ENCODE data around the gene MACROD1.

The MACROD1 gene

GRCh38 chr11:64070314-64070681, 95.6 kb downstream of the MACROD1 start:
- no peak overlapping the region for H4K91ac ChIP-seq (ENCODE audit: low read depth, low read length)
- no peak overlapping the region for H4K12ac ChIP-seq (ENCODE audit: low read depth, low read length)
- no peaks in the 10 kb centered on the region for H3K27me3 ChIP-seq (ENCODE audit: insufficient read depth, low read length)
- no peak overlapping the region for H2AFZ ChIP-seq (ENCODE audit: insufficient read depth, low read length, poor library complexity)
- no peak overlapping the region for H2AK5ac ChIP-seq (ENCODE audit: low read length)
- H3K36me3 ChIP-seq (ENCODE audit: control insufficient read depth in 1 of 2, insufficient read depth in 2 of 2, low read length in 2 of 2), result no peaks in the 10 kb centered on the region
- no peak overlapping the region for H3K4me3 ChIP-seq (ENCODE audit: low read depth, low read length)
- no peak overlapping the region for H2BK12ac ChIP-seq (ENCODE audit: low read length)
- DNase-seq, result no peak
- no peak overlapping the region for H2BK5ac ChIP-seq (ENCODE audit: low read depth, low read length, poor library complexity)
- no peak overlapping the region for H3K18ac ChIP-seq (ENCODE audit: low read length)
- H3K9ac ChIP-seq (ENCODE audit: low read length), result no peak overlapping the region
- no peak overlapping the region for H3K4ac ChIP-seq (ENCODE audit: low read depth, low read length)
- H3K79me1 ChIP-seq (ENCODE audit: low read length), result no peaks in the 10 kb centered on the region
- no peak overlapping the region for H3K27ac ChIP-seq (ENCODE audit: low read depth, low read length)
- peaks cover 5 to 6% of the 10 kb centered on the region in 2 experiments for H3K4me1 ChIP-seq (ENCODE audit: control insufficient read depth in 1 of 2, insufficient read depth in 2 of 2, low read length in 2 of 2)
- no peak overlapping the region for H2BK120ac ChIP-seq (ENCODE audit: insufficient read depth, low read length, poor library complexity)
- H3K4me2 ChIP-seq (ENCODE audit: low read length), result no peak overlapping the region
- H4K8ac ChIP-seq (ENCODE audit: low read depth, low read length), result no peak overlapping the region
- no peak overlapping the region for H3K14ac ChIP-seq (ENCODE audit: low read length)
- H3K79me2 ChIP-seq (ENCODE audit: control insufficient read depth, insufficient read depth, low read length, poor library complexity), result no peaks in the 10 kb centered on the region
- H3K23ac ChIP-seq (ENCODE audit: low read length), result no peak overlapping the region
- no CpG with 5 or more reads among the region's 12 CpGs for WGBS (ENCODE audit: extremely low coverage, insufficient coverage, insufficient read length)
- no peaks in the 10 kb centered on the region for H3K9me3 ChIP-seq (ENCODE audit: insufficient read depth, low read depth, low read length)

GRCh38 chr11:64069401-64070313, 96.3 kb downstream of the MACROD1 start:
- Histone ChIP-seq H3K4me3 (ENCODE audit: low read depth, low read length) (no peak overlapping the region), H4K8ac (ENCODE audit: low read depth, low read length) (no peak overlapping the region), H3K9ac (ENCODE audit: low read length) (no peak overlapping the region), H4K12ac (ENCODE audit: low read depth, low read length) (no peak overlapping the region), H3K18ac (ENCODE audit: low read length) (no peak overlapping the region), H3K4me1 (ENCODE audit: control insufficient read depth in 1 of 2, insufficient read depth in 2 of 2, low read length in 2 of 2) (peaks cover 5 to 6% of the 10 kb centered on the region in 2 experiments), H4K91ac (ENCODE audit: low read depth, low read length) (no peak overlapping the region), H3K23ac (ENCODE audit: low read length) (no peak overlapping the region), H3K79me1 (ENCODE audit: low read length) (no peaks in the 10 kb centered on the region), H2AFZ (ENCODE audit: insufficient read depth, low read length, poor library complexity) (no peak overlapping the region), H3K14ac (ENCODE audit: low read length) (no peak overlapping the region), H3K27ac (ENCODE audit: low read depth, low read length) (no peak overlapping the region), H3K4me2 (ENCODE audit: low read length) (no peak overlapping the region), H3K36me3 (ENCODE audit: control insufficient read depth in 1 of 2, insufficient read depth in 2 of 2, low read length in 2 of 2) (no peaks in the 10 kb centered on the region), H2BK5ac (ENCODE audit: low read depth, low read length, poor library complexity) (no peak overlapping the region), H3K9me3 (ENCODE audit: insufficient read depth, low read depth, low read length) (no peaks in the 10 kb centered on the region), H2AK5ac (ENCODE audit: low read length) (no peak overlapping the region), H2BK120ac (ENCODE audit: insufficient read depth, low read length, poor library complexity) (no peak overlapping the region), H3K79me2 (ENCODE audit: control insufficient read depth, insufficient read depth, low read length, poor library complexity) (no peaks in the 10 kb centered on the region), H2BK12ac (ENCODE audit: low read length) (no peak overlapping the region), H3K4ac (ENCODE audit: low read depth, low read length) (no peak overlapping the region), H3K27me3 (ENCODE audit: insufficient read depth, low read length) (no peaks in the 10 kb centered on the region)
- no CpG with 5 or more reads among the region's 23 CpGs for WGBS (ENCODE audit: extremely low coverage, insufficient coverage, insufficient read length)
- DNase-seq, result no peak

- H3K14ac ChIP-seq (ENCODE audit: low read length), result no peak overlapping the region
- WGBS (ENCODE audit: extremely low coverage, insufficient coverage, insufficient read length), result no CpG with 5 or more reads among the region's 20 CpGs
These were observed 97.1 kb downstream of the MACROD1 start for GRCh38 chr11:64068705-64069400.

GRCh38 chr11:64067230-64067993, 98.5 kb downstream of the MACROD1 start:
- Histone ChIP-seq H3K4me3 (ENCODE audit: low read depth, low read length) (no peak overlapping the region), H3K27ac (ENCODE audit: low read depth, low read length) (no peak overlapping the region), H3K4me2 (ENCODE audit: low read length) (no peak overlapping the region), H4K12ac (ENCODE audit: low read depth, low read length) (no peak overlapping the region), H3K18ac (ENCODE audit: low read length) (no peak overlapping the region), H3K27me3 (ENCODE audit: insufficient read depth, low read length) (no peaks in the 10 kb centered on the region), H2BK12ac (ENCODE audit: low read length) (no peak overlapping the region), H3K36me3 (ENCODE audit: control insufficient read depth in 1 of 2, insufficient read depth in 2 of 2, low read length in 2 of 2) (no peaks in the 10 kb centered on the region), H2BK5ac (ENCODE audit: low read depth, low read length, poor library complexity) (no peak overlapping the region), H3K79me1 (ENCODE audit: low read length) (no peaks in the 10 kb centered on the region), H2AK5ac (ENCODE audit: low read length) (no peak overlapping the region), H3K14ac (ENCODE audit: low read length) (no peak overlapping the region), H2BK120ac (ENCODE audit: insufficient read depth, low read length, poor library complexity) (no peak overlapping the region), H4K91ac (ENCODE audit: low read depth, low read length) (no peak overlapping the region), H3K9ac (ENCODE audit: low read length) (no peak overlapping the region), H3K4ac (ENCODE audit: low read depth, low read length) (no peak overlapping the region), H3K79me2 (ENCODE audit: control insufficient read depth, insufficient read depth, low read length, poor library complexity) (no peaks in the 10 kb centered on the region), H2AFZ (ENCODE audit: insufficient read depth, low read length, poor library complexity) (no peak overlapping the region), H3K23ac (ENCODE audit: low read length) (no peak overlapping the region), H3K4me1 (ENCODE audit: control insufficient read depth in 1 of 2, insufficient read depth in 2 of 2, low read length in 2 of 2) (no peaks in the 10 kb centered on the region), H4K8ac (ENCODE audit: low read depth, low read length) (no peak overlapping the region), H3K9me3 (ENCODE audit: insufficient read depth, low read depth, low read length) (no peaks in the 10 kb centered on the region)
- DNase-seq, result no peak
- WGBS (ENCODE audit: extremely low coverage, insufficient coverage, insufficient read length), result no CpG with 5 or more reads among the region's 26 CpGs

More at GRCh38 chr11:64068705-64069400, 97.1 kb downstream of the MACROD1 start:
- Histone ChIP-seq H4K91ac (ENCODE audit: low read depth, low read length) (no peak overlapping the region), H2AK5ac (ENCODE audit: low read length) (no peak overlapping the region), H2BK5ac (ENCODE audit: low read depth, low read length, poor library complexity) (no peak overlapping the region), H3K4me2 (ENCODE audit: low read length) (no peak overlapping the region), H2AFZ (ENCODE audit: insufficient read depth, low read length, poor library complexity) (no peak overlapping the region), H3K23ac (ENCODE audit: low read length) (no peak overlapping the region), H3K18ac (ENCODE audit: low read length) (no peak overlapping the region), H3K79me2 (ENCODE audit: control insufficient read depth, insufficient read depth, low read length, poor library complexity) (no peaks in the 10 kb centered on the region), H3K79me1 (ENCODE audit: low read length) (no peaks in the 10 kb centered on the region), H4K8ac (ENCODE audit: low read depth, low read length) (no peak overlapping the region), H2BK12ac (ENCODE audit: low read length) (no peak overlapping the region), H3K4ac (ENCODE audit: low read depth, low read length) (no peak overlapping the region), H3K27ac (ENCODE audit: low read depth, low read length) (no peak overlapping the region), H2BK120ac (ENCODE audit: insufficient read depth, low read length, poor library complexity) (no peak overlapping the region), H3K36me3 (ENCODE audit: control insufficient read depth in 1 of 2, insufficient read depth in 2 of 2, low read length in 2 of 2) (no peaks in the 10 kb centered on the region), H3K9me3 (ENCODE audit: insufficient read depth, low read depth, low read length) (no peaks in the 10 kb centered on the region), H3K4me1 (ENCODE audit: control insufficient read depth in 1 of 2, insufficient read depth in 2 of 2, low read length in 2 of 2) (no peaks in the 10 kb centered on the region), H3K4me3 (ENCODE audit: low read depth, low read length) (no peak overlapping the region), H3K9ac (ENCODE audit: low read length) (no peak overlapping the region), H4K12ac (ENCODE audit: low read depth, low read length) (no peak overlapping the region), H3K27me3 (ENCODE audit: insufficient read depth, low read length) (no peaks in the 10 kb centered on the region)
- no peak for DNase-seq

All from trophoblast cell (in vitro differentiated cells and primary cell).